SU-DHL-6 (cell line): ENCODE measurements around the gene MT1E.

Source experiments
- H2AFZ ChIP-seq: fragments of 200-600 bp; sonication (generic); 2 replicates; pipeline ENCODE4 v1.6.1; 2014; ENCODE audit warnings: low read depth, mild to moderate bottlenecking, moderate library complexity, mixed read lengths, antibody characterized with exemption, low read length; ENCODE audit not compliant: severe bottlenecking
- H3F3A ChIP-seq: fragments of 200-600 bp; shearing (Covaris generic); 2 replicates; pipeline ENCODE4 v1.6.0; 2016; ENCODE audit warnings: antibody characterized with exemption, mild to moderate bottlenecking; ENCODE audit not compliant: insufficient read depth
- H3K27ac ChIP-seq: fragments of 200-600 bp; sonication (generic); 2 replicates; pipeline ENCODE4 v1.5.1; 2016; ENCODE audit warnings: low read depth, mild to moderate bottlenecking, low read length, moderate library complexity, mixed read lengths
- H3K27me3 ChIP-seq: fragments of 200-600 bp; sonication (generic), shearing (Covaris generic); 2 replicates; pipeline ENCODE4 v1.6.0; 2014; ENCODE audit warnings: mild to moderate bottlenecking, low read length
- H3K36me3 ChIP-seq: fragments of 200-600 bp; sonication (generic); 2 replicates; pipeline ENCODE4 v1.6.1; 2014; ENCODE audit warnings: mild to moderate bottlenecking, low read length, mixed read lengths
- H3K4me2 ChIP-seq: fragments of 300-600, 200-600 bp; shearing (Covaris generic), sonication (generic); 2 replicates; pipeline ENCODE4 v1.6.0; 2014; ENCODE audit warnings: low read length, low read depth, mild to moderate bottlenecking; ENCODE audit not compliant: poor library complexity, severe bottlenecking
- H3K4me3 ChIP-seq: fragments of 200-600 bp; sonication (generic); 2 replicates; pipeline ENCODE4 v1.5.1; 2014; ENCODE audit warnings: antibody characterized with exemption, low read length, mild to moderate bottlenecking, mixed read lengths; ENCODE audit not compliant: insufficient read depth, poor library complexity, severe bottlenecking
- H3K79me2 ChIP-seq: fragments of 200-600 bp; sonication (generic); 2 replicates; pipeline ENCODE4 v1.6.1; 2014; ENCODE audit warnings: mild to moderate bottlenecking, low read length, moderate library complexity; ENCODE audit not compliant: insufficient read depth
- H3K9ac ChIP-seq: fragments of 200-600 bp; sonication (generic); 2 replicates; pipeline ENCODE4 v1.7.0; 2014; ENCODE audit warnings: mild to moderate bottlenecking, low read length
- H3K9me2 ChIP-seq: fragments of 200-600 bp; sonication (generic); replicated peaks from 2 replicates; pipeline ENCODE4 v1.6.1; 2014; ENCODE audit warnings: low read length; ENCODE audit not compliant: insufficient read depth
- H3K9me3 ChIP-seq: fragments of 200-600 bp; sonication (generic); 2 replicates; pipeline ENCODE4 v1.6.1; 2014; ENCODE audit warnings: low read length, mixed read lengths; ENCODE audit not compliant: insufficient read depth
- H4K20me1 ChIP-seq: fragments of 200-600 bp; sonication (generic); 2 replicates; pipeline ENCODE4 v1.6.1; 2014; ENCODE audit warnings: low read depth, mild to moderate bottlenecking, antibody characterized with exemption, low read length, moderate library complexity, mixed read lengths
- CTCF ChIP-seq: fragments of 200-600 bp; sonication (generic); IDR thresholded peaks from one replicate; pipeline ENCODE4 v1.5.1; 2017; ENCODE audit warnings: antibody characterized with exemption, mild to moderate bottlenecking, low read length, moderate library complexity; ENCODE audit not compliant: insufficient read depth, poor library complexity, severe bottlenecking
- EZH2phosphoT487 ChIP-seq: fragments of 200-600 bp; sonication (generic), shearing (Covaris generic); conservative IDR thresholded peaks from 2 replicates; pipeline ENCODE4 v1.6.1; 2018; ENCODE audit warnings: mild to moderate bottlenecking, antibody characterized with exemption, low read length, moderate library complexity, mixed read lengths

Gene MT1E

GRCh38 chr16:56623637-56624036 lies 1.9 kb upstream of the MT1E start:
- Histone ChIP-seq H3K9ac (no peak overlapping the region), H3K27me3 (no peaks in the 10 kb centered on the region; the same call in 1 of the 2 replicates)

GRCh38 chr16:56625943-56626654 lies 518 bp downstream of the MT1E start:
- no peaks in the 10 kb centered on the region for H3K9me3 ChIP-seq
- no peaks in the 10 kb centered on the region for H3K36me3 ChIP-seq
- TF ChIP-seq CTCF (no peak), EZH2phosphoT487 (no peak)
- no peaks in the 10 kb centered on the region for H3K79me2 ChIP-seq
- H3K9me2 ChIP-seq, result no peaks in the 10 kb centered on the region
- no peak overlapping the region for H3K4me3 ChIP-seq
- H3K9ac ChIP-seq, result no peak overlapping the region
- no peaks in the 10 kb centered on the region for H3K27me3 ChIP-seq
- H3K4me2 ChIP-seq, result no peak overlapping the region
- no peak overlapping the region for H2AFZ ChIP-seq
- H3K27ac ChIP-seq, result no peak overlapping the region
- H4K20me1 ChIP-seq, result no peaks in the 10 kb centered on the region
- no peaks in the 10 kb centered on the region for H3F3A ChIP-seq

More at GRCh38 chr16:56623637-56624036, 1.9 kb upstream of the MT1E start:
- H3F3A ChIP-seq, result no peaks in the 10 kb centered on the region
- H3K36me3 ChIP-seq, result no peaks in the 10 kb centered on the region
- no peak for TF ChIP-seq CTCF
- no peak for TF ChIP-seq EZH2phosphoT487
- H3K4me2 ChIP-seq, result no peak overlapping the region
- no peak overlapping the region for H3K27ac ChIP-seq
- no peaks in the 10 kb centered on the region for H4K20me1 ChIP-seq
- no peak overlapping the region for H3K4me3 ChIP-seq
- no peak overlapping the region for H2AFZ ChIP-seq
- no peaks in the 10 kb centered on the region for H3K9me2 ChIP-seq
- H3K79me2 ChIP-seq, result no peaks in the 10 kb centered on the region
- H3K9me3 ChIP-seq, result no peaks in the 10 kb centered on the region

DNA sequence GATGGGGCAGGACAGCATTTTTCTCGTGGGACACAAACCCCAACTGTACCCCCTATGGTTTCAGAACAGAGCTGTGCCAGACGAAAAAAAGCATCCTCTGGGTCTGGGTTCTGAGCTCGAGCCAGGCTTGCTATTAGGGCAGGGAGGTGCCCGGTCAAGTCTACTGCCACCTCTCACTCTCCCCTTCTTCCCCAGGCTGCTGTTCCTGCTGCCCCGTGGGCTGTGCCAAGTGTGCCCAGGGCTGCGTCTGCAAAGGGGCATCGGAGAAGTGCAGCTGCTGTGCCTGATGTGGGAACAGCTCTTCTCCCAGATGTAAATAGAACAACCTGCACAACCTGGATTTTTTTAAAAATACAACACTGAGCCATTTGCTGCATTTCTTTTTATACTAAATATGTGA lies 1.1 kb downstream of the MT1E start:
- Histone ChIP-seq H3K9me2 (no peaks in the 10 kb centered on the region), H3F3A (no peaks in the 10 kb centered on the region), H3K79me2 (no peaks in the 10 kb centered on the region), H4K20me1 (no peaks in the 10 kb centered on the region), H3K9ac (no peak overlapping the region), H3K9me3 (no peaks in the 10 kb centered on the region), H2AFZ (no peak overlapping the region), H3K36me3 (no peaks in the 10 kb centered on the region), H3K4me3 (no peak overlapping the region), H3K27me3 (no peaks in the 10 kb centered on the region), H3K27ac (no peak overlapping the region), H3K4me2 (no peak overlapping the region)
- TF ChIP-seq EZH2phosphoT487, result no peak
- TF ChIP-seq CTCF, result no peak
